Ishikawa (cell line): ENCODE data around the gene MACC1.

Source experiments
- CEBPB ChIP-seq: IDR thresholded peaks from 2 replicates; pipeline ENCODE4 v1.6.1; 2012
- CREB1 ChIP-seq: IDR thresholded peaks from 2 replicates; pipeline ENCODE4 v1.6.1; 2012; ENCODE audit warnings: low read depth
- EGR1 ChIP-seq: IDR thresholded peaks from 2 replicates; pipeline ENCODE4 v1.6.1; 2012
- EP300 ChIP-seq: IDR thresholded peaks from 2 replicates; pipeline ENCODE4 v1.6.1; 2012; ENCODE audit warnings: borderline replicate concordance
- FOXM1 ChIP-seq: IDR thresholded peaks from 2 replicates; pipeline ENCODE4 v1.6.1; 2012; ENCODE audit warnings: low read depth, borderline replicate concordance
- NFIC ChIP-seq: IDR thresholded peaks from 2 replicates; pipeline ENCODE4 v1.6.1; 2012
- RAD21 ChIP-seq: IDR thresholded peaks from 2 replicates; pipeline ENCODE4 v1.6.1; 2012; ENCODE audit warnings: low read depth
- TAF1 ChIP-seq: IDR thresholded peaks from 2 replicates; pipeline ENCODE4 v1.6.1; 2012; ENCODE audit warnings: low read depth, mild to moderate bottlenecking
- TCF12 ChIP-seq: IDR thresholded peaks from 2 replicates; pipeline ENCODE4 v1.6.1; 2012; ENCODE audit warnings: low read depth
- TEAD4 ChIP-seq: IDR thresholded peaks from 2 replicates; pipeline ENCODE4 v1.6.1; 2012
- YY1 ChIP-seq: IDR thresholded peaks from 2 replicates; pipeline ENCODE4 v1.6.1; 2012; ENCODE audit warnings: low read depth
- ZBTB7A ChIP-seq: IDR thresholded peaks from 2 replicates; pipeline ENCODE4 v1.6.1; 2012; ENCODE audit warnings: low read depth
- TF ChIP-seq, protein P1 (sequence below): IDR thresholded peaks from 2 replicates; pipeline ENCODE4 v1.6.1; 2012; ENCODE audit warnings: low read depth, mild to moderate bottlenecking
- TF ChIP-seq, protein P2 (sequence below): IDR thresholded peaks from 2 replicates; pipeline ENCODE4 v1.6.1; 2012
- TF ChIP-seq, protein P3 (sequence below): IDR thresholded peaks from 2 replicates; pipeline ENCODE4 v1.6.1; 2012

Gene MACC1

DNA sequence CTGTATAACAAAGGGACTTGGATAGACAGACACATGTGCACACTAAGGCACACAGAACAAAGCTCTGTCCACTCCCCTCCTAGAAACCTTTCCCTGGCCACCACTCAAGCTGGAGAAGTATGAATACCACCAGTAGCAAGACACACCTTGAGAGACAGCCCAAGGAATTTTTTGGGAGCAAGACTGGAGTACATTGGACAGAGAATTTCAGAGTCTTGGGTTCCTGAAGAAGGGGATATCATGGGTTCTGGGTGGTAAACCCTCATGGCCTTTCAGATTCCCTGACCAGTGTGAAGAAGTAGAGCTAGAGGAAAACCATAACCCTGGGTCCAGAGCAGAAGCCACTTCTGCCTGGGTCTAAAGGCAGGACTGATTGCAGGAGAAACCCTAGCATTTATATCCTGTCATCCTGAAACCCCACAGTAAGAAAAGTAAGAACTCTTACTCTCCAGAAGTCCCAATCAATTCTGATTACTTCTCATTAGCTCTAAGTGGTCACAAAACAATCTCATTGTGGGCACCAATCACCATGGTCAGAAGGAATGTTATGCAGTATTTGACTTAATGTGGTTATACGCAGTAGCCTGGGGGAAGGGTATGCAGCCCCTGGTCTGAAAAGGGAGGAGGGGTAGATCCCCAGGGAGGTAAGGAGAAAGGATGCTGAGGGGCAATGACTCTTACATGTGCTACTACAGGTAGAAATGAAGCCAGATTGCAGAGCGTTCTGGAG lies 20.4 kb upstream of the MACC1 start:
- TF ChIP-seq TCF12 = no peak
- TF ChIP-seq, protein P1, sequence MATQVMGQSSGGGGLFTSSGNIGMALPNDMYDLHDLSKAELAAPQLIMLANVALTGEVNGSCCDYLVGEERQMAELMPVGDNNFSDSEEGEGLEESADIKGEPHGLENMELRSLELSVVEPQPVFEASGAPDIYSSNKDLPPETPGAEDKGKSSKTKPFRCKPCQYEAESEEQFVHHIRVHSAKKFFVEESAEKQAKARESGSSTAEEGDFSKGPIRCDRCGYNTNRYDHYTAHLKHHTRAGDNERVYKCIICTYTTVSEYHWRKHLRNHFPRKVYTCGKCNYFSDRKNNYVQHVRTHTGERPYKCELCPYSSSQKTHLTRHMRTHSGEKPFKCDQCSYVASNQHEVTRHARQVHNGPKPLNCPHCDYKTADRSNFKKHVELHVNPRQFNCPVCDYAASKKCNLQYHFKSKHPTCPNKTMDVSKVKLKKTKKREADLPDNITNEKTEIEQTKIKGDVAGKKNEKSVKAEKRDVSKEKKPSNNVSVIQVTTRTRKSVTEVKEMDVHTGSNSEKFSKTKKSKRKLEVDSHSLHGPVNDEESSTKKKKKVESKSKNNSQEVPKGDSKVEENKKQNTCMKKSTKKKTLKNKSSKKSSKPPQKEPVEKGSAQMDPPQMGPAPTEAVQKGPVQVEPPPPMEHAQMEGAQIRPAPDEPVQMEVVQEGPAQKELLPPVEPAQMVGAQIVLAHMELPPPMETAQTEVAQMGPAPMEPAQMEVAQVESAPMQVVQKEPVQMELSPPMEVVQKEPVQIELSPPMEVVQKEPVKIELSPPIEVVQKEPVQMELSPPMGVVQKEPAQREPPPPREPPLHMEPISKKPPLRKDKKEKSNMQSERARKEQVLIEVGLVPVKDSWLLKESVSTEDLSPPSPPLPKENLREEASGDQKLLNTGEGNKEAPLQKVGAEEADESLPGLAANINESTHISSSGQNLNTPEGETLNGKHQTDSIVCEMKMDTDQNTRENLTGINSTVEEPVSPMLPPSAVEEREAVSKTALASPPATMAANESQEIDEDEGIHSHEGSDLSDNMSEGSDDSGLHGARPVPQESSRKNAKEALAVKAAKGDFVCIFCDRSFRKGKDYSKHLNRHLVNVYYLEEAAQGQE = peak; percentile 56

DNA sequence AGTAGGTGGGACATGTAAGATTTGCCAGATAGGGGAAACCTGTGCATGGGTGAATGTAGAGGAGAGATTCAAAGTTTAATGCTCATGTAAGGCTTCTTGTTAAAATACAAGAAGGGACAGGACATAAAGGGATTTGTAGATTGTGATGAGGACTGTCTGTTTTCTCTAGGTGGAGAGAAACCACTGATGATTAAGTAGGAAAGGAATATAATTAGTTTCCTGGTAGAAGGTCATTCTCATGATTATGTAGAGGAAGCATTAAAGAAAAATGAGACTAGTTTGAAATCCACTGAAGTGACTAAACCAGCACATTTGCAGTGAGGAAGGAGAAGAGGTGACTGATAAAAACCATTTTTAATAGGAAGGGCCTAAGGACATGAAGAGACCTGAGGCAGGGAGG lies 19.6 kb upstream of the MACC1 start:
- no peak for TF ChIP-seq NFIC
- TF ChIP-seq, protein P1 = no peak
- no peak for TF ChIP-seq EGR1
- TF ChIP-seq, protein P2, sequence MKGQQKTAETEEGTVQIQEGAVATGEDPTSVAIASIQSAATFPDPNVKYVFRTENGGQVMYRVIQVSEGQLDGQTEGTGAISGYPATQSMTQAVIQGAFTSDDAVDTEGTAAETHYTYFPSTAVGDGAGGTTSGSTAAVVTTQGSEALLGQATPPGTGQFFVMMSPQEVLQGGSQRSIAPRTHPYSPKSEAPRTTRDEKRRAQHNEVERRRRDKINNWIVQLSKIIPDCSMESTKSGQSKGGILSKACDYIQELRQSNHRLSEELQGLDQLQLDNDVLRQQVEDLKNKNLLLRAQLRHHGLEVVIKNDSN = no peak
- no peak for TF ChIP-seq TCF12
- no peak for TF ChIP-seq TAF1
- TF ChIP-seq CEBPB = no peak
- no peak for TF ChIP-seq EP300
- TF ChIP-seq FOXM1 = no peak
- TF ChIP-seq YY1 = no peak
- TF ChIP-seq CREB1 = no peak
- TF ChIP-seq ZBTB7A = no peak
- TF ChIP-seq, protein P3, sequence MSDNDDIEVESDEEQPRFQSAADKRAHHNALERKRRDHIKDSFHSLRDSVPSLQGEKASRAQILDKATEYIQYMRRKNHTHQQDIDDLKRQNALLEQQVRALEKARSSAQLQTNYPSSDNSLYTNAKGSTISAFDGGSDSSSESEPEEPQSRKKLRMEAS = no peak
- no peak for TF ChIP-seq RAD21
- TF ChIP-seq TEAD4 = no peak

DNA sequence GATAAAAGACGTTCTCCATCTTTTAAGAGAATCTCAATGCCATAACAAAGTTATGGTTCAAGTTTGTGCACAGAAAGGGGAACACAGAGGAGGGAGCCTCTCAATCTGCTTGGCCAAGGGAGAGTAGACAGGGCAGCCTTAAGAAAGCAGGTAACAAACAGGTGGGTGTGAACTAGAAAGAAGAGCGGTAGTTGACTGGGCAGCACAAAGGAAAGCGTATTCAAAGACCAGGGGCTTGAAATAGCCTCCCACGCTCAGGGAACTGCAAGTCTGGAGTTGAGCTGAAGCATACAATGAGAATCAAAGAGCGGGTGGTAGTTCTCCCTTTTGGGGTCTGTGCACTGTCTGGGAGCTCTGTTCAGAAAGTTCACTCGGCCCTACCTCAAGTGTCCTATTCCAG lies 18.9 kb upstream of the MACC1 start:
- TF ChIP-seq TCF12 (no peak), ZBTB7A (no peak), CREB1 (no peak), TEAD4 (no peak), CEBPB (no peak), TAF1 (no peak), FOXM1 (no peak), EGR1 (no peak), YY1 (no peak), RAD21 (no peak), EP300 (no peak), NFIC (no peak)
- TF ChIP-seq, protein P3 = no peak
- TF ChIP-seq, protein P1 = no peak
- TF ChIP-seq, protein P2 = no peak

DNA sequence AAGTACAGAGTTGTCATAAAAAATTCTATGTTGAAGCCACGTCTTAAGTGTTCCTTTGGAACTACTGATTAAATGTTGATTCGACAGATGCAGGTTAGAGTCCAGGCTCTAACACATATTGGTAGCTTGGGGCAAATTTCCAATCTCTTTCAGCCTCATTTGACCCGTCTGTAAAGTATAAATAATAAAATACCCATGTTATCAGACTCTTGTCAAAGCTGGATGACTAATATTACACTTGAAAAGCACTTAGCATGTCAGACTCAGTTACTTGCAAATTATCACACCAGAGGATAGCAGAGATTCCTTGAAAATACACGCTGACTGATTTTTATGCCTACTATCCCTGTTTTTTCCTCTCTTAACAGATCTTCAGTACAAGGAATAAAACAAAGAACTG lies 18.1 kb upstream of the MACC1 start:
- TF ChIP-seq, protein P2 = no peak
- no peak for TF ChIP-seq CREB1
